Activated naive CD4-positive, alpha-beta T cell treated with anti-CD3 and anti-CD28 coated beads for 36 hours (primary cell): ENCODE measurements around the gene OSBPL3. TPM values are rescaled to one million over a fixed set of nuclear protein-coding genes. Genes with fewer than 3 reads are reported as not detected.

Experiments
- CTCF ChIA-PET: fragments of 350-600 bp; sonication (Branson Sonifier 250); formaldehyde crosslinking; loops from one replicate; lab custom pipeline; 2021; ENCODE audit warnings: antibody characterized with exemption; lab: Charles Lee
- DNase-seq: peaks from one replicate; pipeline ENCODE4 v3.0.0-alpha.2; 2020
- H3K27ac Mint-ChIP-seq: one replicate; pipeline ENCODE4 v1.8.0; 2021; ENCODE audit warnings: mild to moderate bottlenecking, mixed read lengths
- H3K27me3 Mint-ChIP-seq: one replicate; pipeline ENCODE4 v1.8.0; 2021; ENCODE audit warnings: low read depth, mixed read lengths
- H3K36me3 Mint-ChIP-seq: one replicate; pipeline ENCODE4 v1.8.0; 2021; ENCODE audit warnings: low read depth, mixed read lengths
- H3K4me1 Mint-ChIP-seq: one replicate; pipeline ENCODE4 v1.8.0; 2021; ENCODE audit warnings: low read depth, mixed read lengths
- H3K4me3 Mint-ChIP-seq: one replicate; pipeline ENCODE4 v1.8.0; 2021; ENCODE audit warnings: mild to moderate bottlenecking, moderate library complexity, mixed read lengths
- H3K9me3 Mint-ChIP-seq: one replicate; pipeline ENCODE4 v1.8.0; 2021; ENCODE audit warnings: mixed read lengths
- intact Hi-C: fragments of 100-400 bp; cut with micrococcal nuclease; formaldehyde crosslinking; loops from one replicate; pipeline ENCODE4 v1.15.1; 2023
- total RNA-seq, 2 experiments: library from RNA; stranded (reverse); gene quantifications; one replicate each; pipeline ENCODE4 v1.2.3, GENCODE V29; 2021

OSBPL3 gene
- total RNA-seq, 2 experiments from 2014 or later = 25.1 to 27.9 TPM

DNA sequence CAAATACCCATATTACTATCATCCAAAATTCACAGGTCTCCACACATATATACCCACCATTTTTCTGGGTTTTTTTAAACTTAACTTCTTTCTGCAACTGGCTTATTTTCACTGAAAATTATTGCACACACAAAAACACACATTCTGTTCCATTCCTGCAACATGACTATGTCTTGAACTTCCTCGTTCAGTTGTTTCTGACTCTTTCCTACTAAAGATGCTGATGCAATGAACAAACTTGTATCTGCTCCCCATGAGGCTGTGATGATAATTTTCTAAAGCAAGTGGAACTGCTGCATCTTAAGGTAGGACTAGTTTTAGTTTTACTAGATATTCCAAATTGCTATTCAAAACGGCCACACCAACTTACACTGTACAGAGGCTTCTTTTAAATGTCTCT, 77.7 kb downstream of the OSBPL3 start:
- Mint-ChIP-seq H3K36me3 (peaks cover 8% of the 10 kb centered on the region), H3K4me3 (no peak overlapping the region), H3K27ac (no peak overlapping the region), H3K27me3 (no peaks in the 10 kb centered on the region), H3K9me3 (no peaks in the 10 kb centered on the region), H3K4me1 (peaks cover 37% of the 10 kb centered on the region)
- DNase-seq = no peak
- CTCF ChIA-PET = interaction anchor here (0.6 kb wide), 2 partner anchors 77 to 109 kb away, joined by 3 read pairs; partner anchors contain the start of gene OSBPL3
- intact Hi-C loops = loop anchor here (10.0 kb wide), 2 partner anchors 1307 to 1367 kb away; partner anchors contain the start of genes CCDC126 and TRA2A

DNA sequence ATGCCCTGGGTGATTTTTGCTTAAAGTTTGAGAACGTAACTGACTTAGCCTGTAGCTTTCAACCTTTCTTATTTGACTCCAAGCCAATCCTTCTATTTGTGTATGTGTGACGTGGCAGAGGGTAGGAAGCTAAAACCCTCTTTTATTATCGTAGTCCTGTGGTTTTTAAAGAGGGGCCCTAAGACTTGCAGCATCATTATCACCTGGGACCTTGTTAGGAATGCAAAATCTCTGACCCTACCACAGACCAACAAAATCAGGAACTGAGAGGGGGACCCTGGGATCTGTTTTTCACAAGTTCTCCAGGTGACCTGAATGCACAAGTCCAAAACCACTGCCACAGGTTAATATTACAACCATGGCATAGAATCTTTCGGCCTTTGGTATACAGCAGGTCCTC, 80.1 kb downstream of the OSBPL3 start:
- Mint-ChIP-seq H3K36me3 (peaks cover 4% of the 10 kb centered on the region), H3K4me1 (peaks cover 51% of the 10 kb centered on the region), H3K4me3 (no peak overlapping the region), H3K27ac (no peak overlapping the region), H3K9me3 (no peaks in the 10 kb centered on the region), H3K27me3 (no peaks in the 10 kb centered on the region)
- CTCF ChIA-PET = no interaction called here
- no peak for DNase-seq
- intact Hi-C loops = loop anchor here (10.0 kb wide), 2 partner anchors 1305 to 1365 kb away; partner anchors contain the start of genes CCDC126 and TRA2A

DNA sequence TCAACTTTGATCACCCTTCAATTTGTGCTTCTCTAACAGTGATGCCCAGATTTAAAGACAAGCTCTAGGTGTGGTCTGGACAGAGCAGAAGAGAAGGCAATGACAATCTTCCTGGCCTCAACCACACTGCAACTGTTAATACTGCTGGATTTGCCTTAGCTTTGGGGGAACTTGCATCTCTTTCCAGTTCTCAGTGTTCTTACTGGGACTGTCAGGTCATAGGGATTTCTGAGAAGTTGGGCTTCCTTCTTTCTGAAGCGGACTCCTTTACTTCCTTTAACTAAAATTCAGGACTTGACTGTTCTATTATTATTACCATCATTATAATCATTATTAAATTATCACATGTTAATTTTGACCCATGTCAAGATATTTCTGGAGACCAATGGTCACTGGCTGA, 80.8 kb downstream of the OSBPL3 start:
- no peaks in the 10 kb centered on the region for H3K36me3 Mint-ChIP-seq
- intact Hi-C loops = no loop called here
- no peak for DNase-seq
- no peak overlapping the region for H3K27ac Mint-ChIP-seq
- no peak overlapping the region for H3K4me3 Mint-ChIP-seq
- H3K27me3 Mint-ChIP-seq = no peaks in the 10 kb centered on the region
- H3K9me3 Mint-ChIP-seq = no peaks in the 10 kb centered on the region
- CTCF ChIA-PET = interaction anchor here (0.6 to 1.1 kb wide), 2 partner anchors 8 to 172 kb away, joined by 3 read pairs; no protein-coding TSS in a partner anchor
- peaks cover 54% of the 10 kb centered on the region for H3K4me1 Mint-ChIP-seq

DNA sequence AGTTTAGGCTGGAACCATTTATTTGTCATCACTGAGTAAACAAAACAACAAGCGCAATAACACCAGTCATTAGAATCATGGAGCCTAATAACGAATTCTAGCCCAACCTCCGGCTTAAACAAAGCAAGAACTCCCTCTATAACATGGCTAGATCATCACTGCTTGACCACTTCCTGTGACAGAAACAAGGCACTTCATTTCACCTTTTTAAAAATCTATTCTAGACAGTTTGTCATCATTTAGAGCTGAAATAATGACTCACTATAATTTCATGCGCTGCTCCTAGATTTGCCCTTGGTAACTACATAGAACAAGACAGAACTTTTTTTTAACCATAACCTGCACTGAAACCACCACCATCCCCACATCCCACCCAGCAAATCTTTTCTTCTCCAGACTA, 81.3 kb downstream of the OSBPL3 start:
- H3K27me3 Mint-ChIP-seq = no peaks in the 10 kb centered on the region
- CTCF ChIA-PET = interaction anchor here (0.6 to 1.1 kb wide), 2 partner anchors 8 to 172 kb away, joined by 3 read pairs; no protein-coding TSS in a partner anchor
- intact Hi-C loops = loop anchor here (1.0 kb wide), 2 partner anchors 9 to 77 kb away; no protein-coding TSS in a partner anchor
- H3K36me3 Mint-ChIP-seq = no peaks in the 10 kb centered on the region
- peaks cover 54% of the 10 kb centered on the region for H3K4me1 Mint-ChIP-seq
- H3K27ac Mint-ChIP-seq = no peak overlapping the region
- no peak overlapping the region for H3K4me3 Mint-ChIP-seq
- no peaks in the 10 kb centered on the region for H3K9me3 Mint-ChIP-seq
- DNase-seq = no peak

DNA sequence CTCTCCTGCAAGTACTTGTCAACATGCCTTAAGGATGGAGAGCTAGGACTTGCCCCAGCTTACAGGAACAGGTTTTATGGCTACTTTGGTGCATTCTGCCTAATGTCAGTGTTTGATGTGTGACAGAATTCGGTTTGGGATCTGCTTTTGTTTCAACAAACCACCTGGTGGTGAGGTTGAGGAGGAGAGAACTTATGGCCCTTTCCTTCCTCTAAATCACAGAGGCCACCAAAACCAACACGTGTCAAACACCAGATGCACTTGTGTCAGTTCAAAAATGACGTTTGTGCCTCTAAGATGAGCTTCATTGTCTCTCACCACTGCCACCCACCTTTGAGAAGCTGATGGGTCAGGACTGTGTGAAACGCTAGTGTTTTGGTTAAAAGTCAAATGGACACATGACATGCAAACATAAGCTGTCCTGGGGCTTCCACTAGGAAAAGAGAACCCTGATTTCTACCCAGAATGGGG, 83.9 kb downstream of the OSBPL3 start:
- H3K4me3 Mint-ChIP-seq = no peak overlapping the region
- CTCF ChIA-PET = interaction anchor here (0.7 to 1.3 kb wide), 5 partner anchors 18 to 174 kb away, joined by 3 to 5 read pairs (median 4); partner anchors contain the start of gene OSBPL3
- no peaks in the 10 kb centered on the region for H3K36me3 Mint-ChIP-seq
- H3K9me3 Mint-ChIP-seq = no peaks in the 10 kb centered on the region
- intact Hi-C loops = no loop called here
- H3K27ac Mint-ChIP-seq = no peak overlapping the region
- H3K27me3 Mint-ChIP-seq = no peaks in the 10 kb centered on the region
- DNase-seq = no peak
- H3K4me1 Mint-ChIP-seq = peaks cover 46% of the 10 kb centered on the region

DNA sequence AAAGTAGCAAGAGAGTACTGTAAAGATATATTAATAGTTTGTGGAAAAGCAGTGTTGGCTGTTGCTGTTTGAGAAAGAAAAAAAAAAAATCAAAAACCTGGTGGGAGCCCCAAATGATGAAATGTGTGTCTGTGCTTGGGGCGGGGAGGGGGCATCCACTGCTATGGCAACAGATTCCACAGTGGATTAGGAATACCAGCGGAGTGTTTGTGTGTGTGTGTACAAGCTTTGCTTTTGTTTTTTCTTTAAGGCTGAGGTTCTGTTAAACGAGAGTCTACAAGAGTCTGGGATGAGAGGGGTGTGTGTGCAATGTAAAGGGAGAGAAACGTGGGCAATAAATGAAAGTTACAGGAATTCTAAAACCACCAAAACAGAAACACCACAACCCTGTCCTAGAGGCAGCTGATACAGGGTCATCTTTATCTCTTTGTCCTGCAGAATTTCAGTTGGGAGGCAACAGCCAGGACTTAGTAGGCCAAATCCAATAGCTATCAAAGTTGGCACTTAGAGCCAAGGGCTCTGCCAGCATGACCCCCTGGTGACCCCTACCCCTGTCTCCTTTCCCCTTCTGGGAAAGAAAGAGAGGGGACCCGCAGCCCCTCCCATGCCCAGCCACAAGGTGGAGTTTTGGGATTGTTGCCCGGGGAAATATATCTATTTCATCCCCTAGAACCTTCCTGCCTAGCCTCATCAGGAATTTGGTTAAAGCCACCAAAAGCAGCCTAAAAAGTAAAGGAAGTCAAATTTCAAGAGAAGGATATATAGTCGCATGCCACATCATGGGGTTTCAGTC, 85.4 kb downstream of the OSBPL3 start:
- CTCF ChIA-PET = interaction anchor here (0.8 to 1.0 kb wide), 4 partner anchors 11 to 85 kb away, joined by 3 read pairs; no protein-coding TSS in a partner anchor
- Mint-ChIP-seq H3K36me3 (peaks cover 12% of the 10 kb centered on the region), H3K27me3 (no peaks in the 10 kb centered on the region), H3K27ac (no peak overlapping the region), H3K4me3 (no peak overlapping the region), H3K4me1 (peaks cover 46% of the 10 kb centered on the region), H3K9me3 (no peaks in the 10 kb centered on the region)
- no peak for DNase-seq
- intact Hi-C loops = no loop called here

DNA sequence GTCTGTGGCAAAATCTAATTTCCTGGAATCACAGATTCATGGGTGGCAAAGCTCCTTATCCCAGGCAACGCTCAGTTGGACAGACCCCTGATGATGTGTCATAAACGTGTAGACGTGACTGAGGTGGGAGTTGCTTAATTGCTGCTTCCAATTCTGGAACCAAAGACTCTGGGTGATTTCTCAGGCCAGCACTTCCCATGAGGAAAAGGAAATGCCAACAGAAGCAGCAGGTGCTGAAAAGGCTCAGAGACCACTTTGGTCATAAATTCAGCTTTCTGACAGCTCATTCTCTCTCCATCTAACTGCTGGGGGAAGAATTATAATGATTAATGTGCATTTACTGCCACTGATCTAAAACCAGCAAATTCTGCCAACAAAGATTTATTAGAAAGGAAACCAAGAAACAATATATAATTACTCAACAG, 88.7 kb downstream of the OSBPL3 start:
- peaks cover 34% of the 10 kb centered on the region for H3K4me1 Mint-ChIP-seq
- DNase-seq = no peak

DNA sequence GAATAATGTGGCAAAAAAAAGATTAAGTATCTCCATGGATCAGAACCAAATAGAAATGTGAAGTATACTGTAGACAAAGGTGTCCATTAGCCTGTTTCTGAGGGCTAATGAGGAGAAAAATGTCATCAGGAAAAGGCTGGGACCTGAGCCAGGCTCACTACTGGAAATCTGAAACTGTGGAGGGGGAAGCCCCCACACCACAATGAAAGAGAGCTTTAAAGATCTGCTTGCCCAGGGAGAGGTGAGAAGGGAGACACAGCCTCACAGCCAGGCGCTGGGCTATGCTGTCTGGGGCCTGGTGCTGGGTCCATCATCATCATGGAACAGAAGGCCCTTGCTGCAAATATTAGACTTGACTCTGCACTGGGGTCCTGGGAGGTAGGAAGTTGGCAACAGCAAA, 90.4 kb downstream of the OSBPL3 start:
- Mint-ChIP-seq H3K36me3 (peaks cover 24% of the 10 kb centered on the region), H3K27me3 (no peaks in the 10 kb centered on the region), H3K9me3 (no peaks in the 10 kb centered on the region), H3K27ac (no peak overlapping the region), H3K4me3 (no peak overlapping the region), H3K4me1 (peaks cover 40% of the 10 kb centered on the region)
- CTCF ChIA-PET = no interaction called here
- no peak for DNase-seq
- intact Hi-C loops = no loop called here

More for the DNA sequence above, 88.7 kb downstream of the OSBPL3 start:
- Mint-ChIP-seq H3K27me3 (no peaks in the 10 kb centered on the region), H3K27ac (no peak overlapping the region), H3K4me3 (no peak overlapping the region), H3K9me3 (no peaks in the 10 kb centered on the region), H3K36me3 (peaks cover 19% of the 10 kb centered on the region)
- intact Hi-C loops = no loop called here
- CTCF ChIA-PET = interaction anchor here (1.4 to 1.5 kb wide), 2 partner anchors 9 to 88 kb away, joined by 3 to 5 read pairs; no protein-coding TSS in a partner anchor

DNA sequence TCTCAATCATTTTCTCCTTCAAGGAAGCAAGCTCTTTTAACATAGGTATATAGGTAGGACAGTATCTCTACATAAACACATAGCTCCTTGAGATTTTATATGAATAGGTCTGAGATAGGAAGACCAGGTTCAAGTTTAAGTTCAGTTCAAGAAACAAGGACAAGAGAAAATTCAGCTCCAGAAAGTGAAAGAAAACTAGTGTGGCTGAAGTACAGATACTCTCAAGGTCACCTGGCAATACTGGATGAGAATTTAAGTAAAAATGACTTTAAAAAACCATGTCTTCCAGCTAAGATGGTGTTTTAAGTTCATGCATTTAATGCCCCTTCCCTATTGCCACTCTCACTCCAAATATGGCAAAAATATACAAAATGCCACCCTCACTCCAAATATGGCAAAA, 91.3 kb downstream of the OSBPL3 start:
- Mint-ChIP-seq H3K27me3 (no peaks in the 10 kb centered on the region), H3K9me3 (no peaks in the 10 kb centered on the region), H3K27ac (no peak overlapping the region), H3K36me3 (peaks cover 26% of the 10 kb centered on the region), H3K4me3 (no peak overlapping the region), H3K4me1 (peaks cover 43% of the 10 kb centered on the region)
- DNase-seq = no peak
- CTCF ChIA-PET = interaction anchor here (0.6 to 1.5 kb wide), 2 partner anchors 11 to 44 kb away, joined by 3 to 4 read pairs; no protein-coding TSS in a partner anchor
- intact Hi-C loops = no loop called here

DNA sequence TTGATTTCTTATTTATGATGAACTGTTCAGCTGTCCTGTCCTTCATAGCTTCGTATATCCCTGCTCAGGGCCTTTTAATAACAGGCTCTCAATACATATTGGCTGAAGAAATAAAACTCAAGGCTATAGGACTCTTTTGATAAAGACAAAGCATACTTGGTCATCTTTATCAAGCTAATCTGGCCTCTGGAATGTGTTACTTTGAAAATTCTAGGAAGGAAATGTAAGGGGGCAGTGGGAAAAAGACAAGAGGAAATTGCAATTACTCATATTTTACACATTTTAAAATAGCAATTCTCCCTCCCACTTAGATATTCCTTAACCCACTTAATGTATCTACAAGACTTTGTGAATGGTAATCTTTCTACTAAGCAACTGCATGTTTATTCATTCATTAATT, 94.3 kb downstream of the OSBPL3 start:
- no peaks in the 10 kb centered on the region for H3K27me3 Mint-ChIP-seq
- H3K9me3 Mint-ChIP-seq = no peaks in the 10 kb centered on the region
- CTCF ChIA-PET = interaction anchor here (0.9 to 1.4 kb wide), 3 partner anchors 11 to 213 kb away, joined by 3 read pairs; no protein-coding TSS in a partner anchor
- H3K4me3 Mint-ChIP-seq = no peak overlapping the region
- H3K36me3 Mint-ChIP-seq = peaks cover 28% of the 10 kb centered on the region
- no peak overlapping the region for H3K27ac Mint-ChIP-seq
- intact Hi-C loops = no loop called here
- peaks cover 62% of the 10 kb centered on the region for H3K4me1 Mint-ChIP-seq
- DNase-seq = no peak

DNA sequence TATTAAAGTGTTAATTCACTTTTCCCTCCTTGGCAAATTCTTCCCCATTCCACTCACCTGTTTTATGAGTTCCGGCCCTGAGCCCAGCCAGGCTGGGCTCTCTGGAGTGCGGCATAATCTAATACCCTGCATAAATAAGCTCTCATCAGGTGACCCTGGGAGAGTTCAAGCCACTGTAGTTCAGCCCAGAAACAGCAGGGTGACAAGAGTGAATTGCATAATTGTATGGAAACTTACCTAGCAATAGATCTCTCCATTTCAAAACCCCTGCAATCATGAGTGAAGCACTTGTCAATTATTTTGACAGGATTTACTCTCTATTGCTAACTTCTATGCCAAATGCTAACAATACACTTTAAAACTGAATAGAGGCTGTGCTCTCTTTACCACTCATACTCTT, 94.7 kb downstream of the OSBPL3 start:
- peaks cover 23% of the 10 kb centered on the region for H3K36me3 Mint-ChIP-seq
- intact Hi-C loops = no loop called here
- H3K27me3 Mint-ChIP-seq = no peaks in the 10 kb centered on the region
- CTCF ChIA-PET = interaction anchor here (0.9 to 1.1 kb wide), 2 partner anchors 94 to 213 kb away, joined by 3 read pairs; no protein-coding TSS in a partner anchor
- no peak for DNase-seq
- peaks cover 62% of the 10 kb centered on the region for H3K4me1 Mint-ChIP-seq
- no peak overlapping the region for H3K27ac Mint-ChIP-seq
- no peak overlapping the region for H3K4me3 Mint-ChIP-seq
- H3K9me3 Mint-ChIP-seq = no peaks in the 10 kb centered on the region

DNA sequence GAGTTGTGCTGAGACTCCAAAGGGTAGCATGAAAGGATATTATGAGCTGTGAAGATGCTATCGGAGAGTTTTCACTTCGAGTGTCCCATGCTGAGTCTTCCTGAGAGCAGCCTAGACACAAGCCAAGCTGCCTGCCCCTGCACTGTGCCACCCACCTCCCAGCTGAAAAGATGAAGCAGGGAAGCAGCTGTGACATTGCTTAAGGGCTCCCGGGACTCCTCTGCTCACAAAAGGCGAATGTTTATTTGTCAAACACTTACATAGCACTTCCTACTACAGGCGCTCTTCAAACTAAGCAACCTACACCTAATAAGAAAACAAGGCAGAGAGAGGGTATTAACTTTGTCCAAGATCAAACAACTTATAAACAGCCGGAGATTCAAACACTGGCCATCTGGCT, 95.6 kb downstream of the OSBPL3 start:
- peaks cover 62% of the 10 kb centered on the region for H3K4me1 Mint-ChIP-seq
- intact Hi-C loops = loop anchor here (5.0 kb wide), 1 partner anchor 188 kb away; no protein-coding TSS in a partner anchor
- H3K4me3 Mint-ChIP-seq = no peak overlapping the region
- CTCF ChIA-PET = interaction anchor here (1.2 kb wide), 1 partner anchor 10 kb away, joined by 3 read pairs; no protein-coding TSS in a partner anchor
- no peaks in the 10 kb centered on the region for H3K9me3 Mint-ChIP-seq
- DNase-seq = no peak
- H3K36me3 Mint-ChIP-seq = peaks cover 16% of the 10 kb centered on the region
- no peaks in the 10 kb centered on the region for H3K27me3 Mint-ChIP-seq
- H3K27ac Mint-ChIP-seq = no peak overlapping the region
